Ishikawa (cell line): ENCODE measurements around the gene KCNK3.

ENCODE experiments used
- CEBPB ChIP-seq: IDR thresholded peaks from 2 replicates; pipeline ENCODE4 v1.6.1; 2012
- CREB1 ChIP-seq: IDR thresholded peaks from 2 replicates; pipeline ENCODE4 v1.6.1; 2012; ENCODE audit warnings: low read depth
- EGR1 ChIP-seq: IDR thresholded peaks from 2 replicates; pipeline ENCODE4 v1.6.1; 2012
- EP300 ChIP-seq: IDR thresholded peaks from 2 replicates; pipeline ENCODE4 v1.6.1; 2012; ENCODE audit warnings: borderline replicate concordance
- FOXM1 ChIP-seq: IDR thresholded peaks from 2 replicates; pipeline ENCODE4 v1.6.1; 2012; ENCODE audit warnings: low read depth, borderline replicate concordance
- NFIC ChIP-seq: IDR thresholded peaks from 2 replicates; pipeline ENCODE4 v1.6.1; 2012
- RAD21 ChIP-seq: IDR thresholded peaks from 2 replicates; pipeline ENCODE4 v1.6.1; 2012; ENCODE audit warnings: low read depth
- TAF1 ChIP-seq: IDR thresholded peaks from 2 replicates; pipeline ENCODE4 v1.6.1; 2012; ENCODE audit warnings: low read depth, mild to moderate bottlenecking
- TCF12 ChIP-seq: IDR thresholded peaks from 2 replicates; pipeline ENCODE4 v1.6.1; 2012; ENCODE audit warnings: low read depth
- TEAD4 ChIP-seq: IDR thresholded peaks from 2 replicates; pipeline ENCODE4 v1.6.1; 2012
- YY1 ChIP-seq: IDR thresholded peaks from 2 replicates; pipeline ENCODE4 v1.6.1; 2012; ENCODE audit warnings: low read depth
- ZBTB7A ChIP-seq: IDR thresholded peaks from 2 replicates; pipeline ENCODE4 v1.6.1; 2012; ENCODE audit warnings: low read depth
- TF ChIP-seq, protein P1 (sequence below): IDR thresholded peaks from 2 replicates; pipeline ENCODE4 v1.6.1; 2012
- TF ChIP-seq, protein P2 (sequence below): IDR thresholded peaks from 2 replicates; pipeline ENCODE4 v1.6.1; 2012; ENCODE audit warnings: low read depth, mild to moderate bottlenecking
- TF ChIP-seq, protein P3 (sequence below): IDR thresholded peaks from 2 replicates; pipeline ENCODE4 v1.6.1; 2012

Gene KCNK3

GRCh38 chr2:26658691-26659346 is 33.7 kb upstream of the KCNK3 start:
- no peak for TF ChIP-seq EGR1
- TF ChIP-seq, protein P1, sequence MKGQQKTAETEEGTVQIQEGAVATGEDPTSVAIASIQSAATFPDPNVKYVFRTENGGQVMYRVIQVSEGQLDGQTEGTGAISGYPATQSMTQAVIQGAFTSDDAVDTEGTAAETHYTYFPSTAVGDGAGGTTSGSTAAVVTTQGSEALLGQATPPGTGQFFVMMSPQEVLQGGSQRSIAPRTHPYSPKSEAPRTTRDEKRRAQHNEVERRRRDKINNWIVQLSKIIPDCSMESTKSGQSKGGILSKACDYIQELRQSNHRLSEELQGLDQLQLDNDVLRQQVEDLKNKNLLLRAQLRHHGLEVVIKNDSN: no peak
- TF ChIP-seq, protein P2, sequence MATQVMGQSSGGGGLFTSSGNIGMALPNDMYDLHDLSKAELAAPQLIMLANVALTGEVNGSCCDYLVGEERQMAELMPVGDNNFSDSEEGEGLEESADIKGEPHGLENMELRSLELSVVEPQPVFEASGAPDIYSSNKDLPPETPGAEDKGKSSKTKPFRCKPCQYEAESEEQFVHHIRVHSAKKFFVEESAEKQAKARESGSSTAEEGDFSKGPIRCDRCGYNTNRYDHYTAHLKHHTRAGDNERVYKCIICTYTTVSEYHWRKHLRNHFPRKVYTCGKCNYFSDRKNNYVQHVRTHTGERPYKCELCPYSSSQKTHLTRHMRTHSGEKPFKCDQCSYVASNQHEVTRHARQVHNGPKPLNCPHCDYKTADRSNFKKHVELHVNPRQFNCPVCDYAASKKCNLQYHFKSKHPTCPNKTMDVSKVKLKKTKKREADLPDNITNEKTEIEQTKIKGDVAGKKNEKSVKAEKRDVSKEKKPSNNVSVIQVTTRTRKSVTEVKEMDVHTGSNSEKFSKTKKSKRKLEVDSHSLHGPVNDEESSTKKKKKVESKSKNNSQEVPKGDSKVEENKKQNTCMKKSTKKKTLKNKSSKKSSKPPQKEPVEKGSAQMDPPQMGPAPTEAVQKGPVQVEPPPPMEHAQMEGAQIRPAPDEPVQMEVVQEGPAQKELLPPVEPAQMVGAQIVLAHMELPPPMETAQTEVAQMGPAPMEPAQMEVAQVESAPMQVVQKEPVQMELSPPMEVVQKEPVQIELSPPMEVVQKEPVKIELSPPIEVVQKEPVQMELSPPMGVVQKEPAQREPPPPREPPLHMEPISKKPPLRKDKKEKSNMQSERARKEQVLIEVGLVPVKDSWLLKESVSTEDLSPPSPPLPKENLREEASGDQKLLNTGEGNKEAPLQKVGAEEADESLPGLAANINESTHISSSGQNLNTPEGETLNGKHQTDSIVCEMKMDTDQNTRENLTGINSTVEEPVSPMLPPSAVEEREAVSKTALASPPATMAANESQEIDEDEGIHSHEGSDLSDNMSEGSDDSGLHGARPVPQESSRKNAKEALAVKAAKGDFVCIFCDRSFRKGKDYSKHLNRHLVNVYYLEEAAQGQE: no peak
- TF ChIP-seq TAF1: no peak
- TF ChIP-seq ZBTB7A: no peak
- TF ChIP-seq, protein P3, sequence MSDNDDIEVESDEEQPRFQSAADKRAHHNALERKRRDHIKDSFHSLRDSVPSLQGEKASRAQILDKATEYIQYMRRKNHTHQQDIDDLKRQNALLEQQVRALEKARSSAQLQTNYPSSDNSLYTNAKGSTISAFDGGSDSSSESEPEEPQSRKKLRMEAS: no peak
- TF ChIP-seq CEBPB: no peak
- TF ChIP-seq TEAD4: no peak
- TF ChIP-seq TCF12: no peak
- no peak for TF ChIP-seq YY1
- TF ChIP-seq NFIC: no peak
- no peak for TF ChIP-seq CREB1
- no peak for TF ChIP-seq FOXM1
- no peak for TF ChIP-seq EP300
- no peak for TF ChIP-seq RAD21

- TF ChIP-seq CREB1 (no peak), TCF12 (no peak), EP300 (no peak), CEBPB (no peak), TEAD4 (no peak), EGR1 (no peak), YY1 (no peak), FOXM1 (no peak), ZBTB7A (no peak), RAD21 (no peak), TAF1 (no peak), NFIC (no peak)
- TF ChIP-seq, protein P2: no peak
- TF ChIP-seq, protein P1: no peak
- TF ChIP-seq, protein P3: no peak
Measured at GRCh38 chr2:26660363-26660962, 32.1 kb upstream of the KCNK3 start.

- no peak for TF ChIP-seq EGR1
- TF ChIP-seq YY1: no peak
- TF ChIP-seq EP300: no peak
- TF ChIP-seq, protein P2: no peak
- TF ChIP-seq CREB1: no peak
- TF ChIP-seq ZBTB7A: no peak
- no peak for TF ChIP-seq RAD21
- TF ChIP-seq, protein P1: no peak
- TF ChIP-seq CEBPB: no peak
- TF ChIP-seq, protein P3: no peak
- no peak for TF ChIP-seq FOXM1
- no peak for TF ChIP-seq TEAD4
- no peak for TF ChIP-seq TCF12
- TF ChIP-seq NFIC: no peak
- no peak for TF ChIP-seq TAF1
Measured at GRCh38 chr2:26666671-26667070, 25.9 kb upstream of the KCNK3 start.
